ENCODE results near the gene AZIN2. TPM values are rescaled to one million over a fixed set of nuclear protein-coding genes. Genes with fewer than 3 reads are reported as not detected.

The AZIN2 gene
- total and polyA plus RNA-seq, 10 of the 15 experiments (the other 5 are each of a cell fraction or from before 2014, with no cell fraction given) = 0.02 to 0.85 (median 0.23) TPM

DNA sequence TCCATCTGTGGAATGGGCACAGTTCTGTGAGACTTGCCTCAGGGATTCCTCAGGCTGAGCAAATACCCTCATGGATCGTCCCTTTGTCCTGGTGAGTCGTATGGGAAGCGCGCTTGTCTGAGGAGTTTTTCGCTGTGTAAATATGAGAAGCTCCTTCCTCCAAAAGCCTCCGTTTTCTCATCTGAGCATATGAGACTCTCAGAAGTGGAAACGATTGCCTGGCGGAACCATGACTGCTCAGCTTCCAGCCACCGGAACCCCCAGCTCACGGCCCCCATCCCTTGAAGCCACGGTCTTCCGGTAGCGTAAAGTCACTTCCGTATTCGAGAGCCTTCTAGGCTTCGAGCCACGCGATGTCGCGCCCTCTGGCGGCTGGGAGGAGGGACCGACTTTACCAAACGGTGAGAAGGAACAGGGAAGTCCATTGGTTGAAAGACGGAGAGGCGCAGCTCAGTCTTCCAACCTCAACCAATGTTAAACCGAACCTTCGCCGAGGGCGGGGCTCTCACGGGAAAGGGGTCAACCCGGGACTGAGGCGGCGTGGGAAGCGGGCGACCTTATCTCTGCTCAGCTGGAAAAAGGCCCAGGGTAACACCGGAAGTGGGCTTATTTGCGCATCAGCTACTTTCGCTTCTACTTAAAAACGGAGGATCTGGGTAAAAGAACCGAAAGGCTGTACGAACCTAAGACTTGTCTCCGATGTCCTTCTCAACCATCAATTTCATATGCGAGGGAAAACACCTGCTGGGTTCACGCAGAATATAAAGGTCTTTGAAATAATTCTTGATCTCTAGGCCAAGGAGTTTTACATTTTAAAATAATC lies 46.3 kb downstream of the AZIN2 start (continued):
- TF ChIP-seq RUNX3 (IDR thresholded peaks at IDR 0.05; ENCODE audit: low read length) (peak; percentile 70), ZNF24 (IDR thresholded peaks at IDR 0.05) (no peak), CUX1 (IDR thresholded peaks at IDR 0.05; ENCODE audit: insufficient replicate concordance, low read depth, low read length) (no peak), CHD4 (IDR thresholded peaks at IDR 0.05) (no peak), DPF2 (IDR thresholded peaks at IDR 0.05) (peak; percentile 56; the same call in 1 of the 2 replicates), NFXL1 (IDR thresholded peaks at IDR 0.05; ENCODE audit: borderline replicate concordance) (no peak), ZNF274 (IDR thresholded peaks at IDR 0.05; ENCODE audit: insufficient read depth, insufficient read length) (no peak), MXI1 (IDR thresholded peaks at IDR 0.05; ENCODE audit: low read depth, low read length) (no peak), ZBTB4 (CRISPR knock-in tag; IDR thresholded peaks at IDR 0.05) (no peak), BCLAF1 (IDR thresholded peaks at IDR 0.05) (no peak), HDAC2 (IDR thresholded peaks at IDR 0.05) (no peak), RBBP5 (conservative IDR thresholded peaks at IDR 0.05) (no peak), CHD2 (IDR thresholded peaks at IDR 0.05; ENCODE audit: borderline replicate concordance, low read depth, low read length) (peak; percentile 88; the same call in 1 of the 2 replicates), NFYA (IDR thresholded peaks at IDR 0.05; ENCODE audit: borderline replicate concordance, low read depth, low read length) (no peak), NFIC (IDR thresholded peaks at IDR 0.05; ENCODE audit: low read depth, low read length) (0 out of 2 replicates have a peak, but pooled peaks have one; percentile 2), PAX5 (IDR thresholded peaks at IDR 0.05; ENCODE audit: borderline replicate concordance, low read depth, low read length) (peak; percentile 54), CBX3 (IDR thresholded peaks at IDR 0.05; ENCODE audit: borderline replicate concordance, low read depth) (no peak)
- TF ChIP-seq, protein P1, sequence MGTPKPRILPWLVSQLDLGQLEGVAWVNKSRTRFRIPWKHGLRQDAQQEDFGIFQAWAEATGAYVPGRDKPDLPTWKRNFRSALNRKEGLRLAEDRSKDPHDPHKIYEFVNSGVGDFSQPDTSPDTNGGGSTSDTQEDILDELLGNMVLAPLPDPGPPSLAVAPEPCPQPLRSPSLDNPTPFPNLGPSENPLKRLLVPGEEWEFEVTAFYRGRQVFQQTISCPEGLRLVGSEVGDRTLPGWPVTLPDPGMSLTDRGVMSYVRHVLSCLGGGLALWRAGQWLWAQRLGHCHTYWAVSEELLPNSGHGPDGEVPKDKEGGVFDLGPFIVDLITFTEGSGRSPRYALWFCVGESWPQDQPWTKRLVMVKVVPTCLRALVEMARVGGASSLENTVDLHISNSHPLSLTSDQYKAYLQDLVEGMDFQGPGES (IDR thresholded peaks at IDR 0.05) = peak; percentile 29; the same call in 1 of the 2 replicates
